NK-92 treated with Interleukin-12 subunit alpha and Interleukin-12 subunit beta, amount 100 ng/mL, for 24 hours (cell line): Measurements from ENCODE around the gene NR5A1.
A peak's percentile ranks its signal among the peaks of the same experiment; 100 is the strongest.

Experiments used
- DNase-seq: peaks from one replicate; lab custom pipeline; 2025; lab: John Stamatoyannopoulos, UW

Gene NR5A1

DNA sequence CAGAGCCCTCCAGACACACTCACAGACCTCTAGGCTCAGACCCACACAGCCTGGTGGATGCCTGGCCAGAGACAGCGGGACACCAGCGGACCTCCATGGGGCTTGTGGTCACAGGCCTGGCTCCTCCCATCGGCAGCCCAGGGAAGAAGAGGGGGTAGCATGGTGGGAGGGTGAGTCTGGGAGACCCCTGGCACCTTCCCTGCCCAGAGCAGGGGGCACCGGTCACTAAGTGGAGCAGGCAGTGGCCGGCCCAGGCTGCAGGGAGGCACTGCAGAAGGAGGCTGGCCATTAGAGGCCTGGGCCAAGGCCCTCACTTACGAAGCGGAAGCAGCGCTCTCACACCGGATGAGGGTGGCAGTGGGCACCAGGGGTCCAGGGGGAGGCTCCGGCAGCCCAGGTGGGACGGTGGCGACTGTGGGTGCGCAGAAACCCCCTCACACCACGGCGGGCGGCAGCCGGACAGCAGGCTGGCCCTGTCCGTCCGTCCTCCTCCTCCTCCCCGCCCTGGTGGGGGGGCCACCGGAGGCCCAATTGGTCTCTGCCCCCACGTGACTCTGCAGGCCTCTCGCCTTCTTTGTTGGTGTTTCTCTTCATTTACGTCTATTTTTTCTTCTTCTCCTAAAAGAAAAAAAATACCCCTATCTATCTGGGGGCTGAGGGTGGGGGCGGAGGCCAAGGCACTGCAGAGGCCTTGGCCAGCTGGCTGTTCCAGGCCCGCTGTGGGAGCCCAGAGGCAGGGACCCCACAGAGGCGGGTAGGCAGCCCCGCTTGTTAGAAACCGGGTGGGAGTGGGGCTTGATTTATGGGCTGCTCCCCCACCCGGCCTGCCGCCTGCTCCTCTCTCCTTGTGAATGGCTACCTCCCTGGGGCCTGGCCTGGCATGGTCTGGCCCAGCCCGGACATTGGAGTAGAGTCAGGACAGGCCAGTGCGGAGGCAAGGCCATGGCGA lies at the start of gene NR5A1:
Gene NR5A1, minus strand, starts transcription at position 469 of the 949 bp plus-strand sequence. CDS start 4,004 bp downstream, outside the sequence.
- no peak for DNase-seq

DNA sequence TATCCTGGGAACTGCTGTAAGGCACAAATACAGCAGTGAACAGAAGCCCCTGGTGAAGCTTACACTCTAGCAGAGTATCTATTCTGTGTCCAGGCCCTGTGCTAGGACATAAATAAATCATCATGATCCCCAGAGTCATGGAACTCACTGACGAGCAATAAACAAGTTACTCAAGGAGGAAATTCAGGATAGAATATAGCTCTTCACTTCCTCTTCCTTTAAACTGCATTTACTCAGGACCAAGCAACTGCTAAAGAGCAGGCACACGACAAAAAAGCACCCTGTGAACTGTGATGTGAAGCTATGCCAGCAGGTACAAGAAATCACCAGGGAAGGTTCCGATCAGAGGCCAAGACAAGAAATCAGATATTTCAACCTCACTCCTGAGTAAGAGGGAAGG lies 47.8 kb upstream of the NR5A1 start:
- DNase-seq, result no peak

DNA sequence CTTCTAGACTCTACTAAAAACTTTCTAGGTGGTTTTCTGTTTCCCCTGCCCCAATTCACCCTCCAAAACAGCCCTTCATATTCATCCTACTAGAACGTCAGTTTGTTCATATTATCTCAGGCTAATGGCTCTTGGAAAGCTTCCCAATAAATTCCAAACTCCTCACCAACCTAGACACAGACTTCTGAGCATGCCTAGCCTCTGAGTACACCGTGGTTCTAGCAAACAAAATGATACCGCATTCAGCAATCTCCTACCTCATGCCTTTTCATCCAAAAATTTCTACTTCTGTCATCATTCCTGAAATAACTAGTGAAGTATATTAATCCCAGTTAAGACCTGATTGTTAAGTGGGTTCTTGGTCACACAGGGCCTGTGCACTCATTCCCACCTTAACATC lies 46.5 kb upstream of the NR5A1 start:
- DNase-seq, result no peak

DNA sequence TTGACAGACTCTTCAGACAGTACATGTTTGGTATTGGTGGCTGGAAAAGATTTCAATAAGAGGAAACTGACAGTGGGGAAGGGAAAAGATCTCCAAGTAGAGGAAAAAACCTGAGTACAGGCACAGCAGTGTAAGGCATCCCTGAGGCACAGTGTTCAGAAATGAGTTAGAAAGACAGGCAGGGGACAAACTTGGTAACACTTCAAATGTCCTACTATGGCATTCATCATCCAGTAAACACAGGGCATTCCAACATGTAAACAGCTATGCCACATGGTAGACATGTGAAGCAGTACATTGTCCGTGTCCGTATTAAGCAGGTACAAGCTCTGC lies 45.0 kb upstream of the NR5A1 start:
- no peak for DNase-seq

DNA sequence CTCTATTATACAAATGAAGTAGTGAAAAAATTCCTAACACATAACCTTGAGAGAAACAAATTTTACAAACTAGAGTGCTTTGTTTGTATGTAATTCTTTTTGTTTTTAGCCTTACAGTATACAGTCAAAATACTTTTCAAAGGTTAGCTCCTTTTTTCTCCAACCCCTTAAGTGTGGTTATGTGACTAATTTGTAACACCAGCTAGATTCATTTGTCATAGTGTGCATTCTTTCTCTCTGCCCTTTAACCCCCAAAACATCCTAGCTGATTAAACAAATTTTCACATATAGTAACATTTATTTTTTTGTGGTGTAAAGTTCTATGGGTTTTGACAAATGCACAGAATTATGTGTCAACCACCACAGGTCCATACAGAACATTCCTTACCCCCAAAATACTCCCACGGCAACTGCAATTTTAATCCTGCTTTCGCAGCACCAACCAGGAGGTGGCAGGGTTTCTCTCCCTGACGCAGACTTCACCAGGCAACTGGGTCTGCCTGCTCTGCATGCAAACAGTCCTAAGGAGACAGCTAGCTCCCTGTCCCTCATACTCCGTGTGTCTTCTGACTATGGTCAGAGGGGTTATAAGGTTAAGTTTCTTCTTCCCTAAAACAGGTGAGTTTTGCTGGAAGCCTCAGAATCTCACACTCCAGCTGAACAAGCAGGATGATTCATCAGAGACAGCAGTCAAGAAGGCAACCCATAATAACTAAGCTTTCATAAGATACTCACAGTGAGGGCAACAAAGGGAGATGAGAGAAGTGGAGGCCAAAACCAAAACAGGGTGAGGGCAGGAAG lies 44.5 kb upstream of the NR5A1 start:
- peak; percentile 15 for DNase-seq

DNA sequence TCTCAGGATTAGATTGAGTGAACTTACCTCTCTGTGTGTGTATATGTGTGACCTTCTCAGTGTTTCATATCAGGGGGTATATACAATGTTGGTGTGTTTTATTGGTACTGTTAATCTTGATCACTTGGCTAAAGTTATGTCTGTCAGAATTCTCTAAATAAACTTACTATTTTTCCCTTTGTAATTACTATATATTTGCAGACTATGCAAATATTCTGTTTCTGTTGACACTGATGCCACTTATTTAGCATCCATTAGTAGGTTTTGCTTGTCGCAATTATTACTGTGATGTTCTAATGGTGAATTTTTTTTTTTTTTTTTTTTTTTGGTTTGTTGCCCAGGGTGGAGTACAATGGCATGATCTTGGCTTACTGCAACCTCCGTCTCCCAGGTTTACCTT lies 42.9 kb upstream of the NR5A1 start:
- DNase-seq, result no peak

DNA sequence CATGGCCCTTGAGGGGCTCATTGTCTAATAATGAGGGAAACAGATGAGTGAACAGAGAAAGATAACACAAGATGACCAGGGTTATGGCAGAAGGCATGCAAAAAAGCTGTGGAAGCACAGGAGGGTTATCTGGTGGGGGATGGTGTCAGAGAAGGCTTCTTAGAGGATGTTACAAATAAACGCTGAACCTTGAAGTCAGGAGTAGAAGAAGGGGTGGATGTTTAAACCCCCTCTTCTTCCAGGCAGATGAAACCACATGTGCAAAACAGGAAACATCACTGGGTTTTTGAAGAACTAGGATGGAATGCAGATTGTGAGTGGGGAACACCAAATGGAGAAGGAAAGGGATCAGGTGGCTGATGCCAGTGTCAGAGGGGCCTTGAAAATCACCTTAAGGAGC lies 41.8 kb upstream of the NR5A1 start:
- DNase-seq, result no peak

DNA sequence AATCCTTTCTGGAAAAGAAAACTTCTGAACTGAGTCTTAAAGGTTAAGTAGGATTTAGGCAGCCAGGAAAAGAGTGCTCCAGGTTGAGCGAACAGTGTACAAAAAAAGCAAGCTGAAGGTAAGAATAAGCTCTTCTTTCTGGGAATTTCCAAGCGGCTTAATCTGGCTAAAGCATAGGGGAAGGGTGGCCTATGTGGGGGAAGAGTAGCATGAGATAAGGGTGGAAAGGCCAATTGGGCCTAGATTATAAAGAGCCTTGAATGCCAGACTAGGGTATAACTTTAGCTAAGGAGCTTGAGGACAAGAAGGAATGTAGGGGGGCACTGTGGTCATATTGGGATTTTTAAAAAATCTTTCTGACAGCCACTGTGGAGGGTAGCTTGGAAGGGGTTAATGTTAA lies 37.3 kb upstream of the NR5A1 start:
- no peak for DNase-seq

DNA sequence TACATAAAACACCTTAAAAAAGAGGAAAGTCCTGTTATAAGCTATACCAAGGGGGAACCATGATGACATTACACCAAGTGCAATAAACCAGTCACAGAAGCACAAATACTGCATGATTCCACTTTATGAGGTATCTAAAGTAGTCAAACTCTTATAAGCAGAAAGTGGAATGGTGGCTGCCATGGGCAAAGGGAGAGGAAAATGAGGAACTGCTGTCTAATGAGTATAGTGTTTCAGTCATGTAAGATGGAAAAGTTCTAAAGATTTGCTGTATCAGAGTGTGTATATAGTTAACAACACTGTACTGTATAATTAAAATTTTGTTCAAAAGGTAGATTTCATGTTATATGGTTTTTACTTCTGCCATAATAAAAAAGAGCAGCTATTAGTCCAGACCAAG lies 34.6 kb upstream of the NR5A1 start:
- DNase-seq, result no peak

DNA sequence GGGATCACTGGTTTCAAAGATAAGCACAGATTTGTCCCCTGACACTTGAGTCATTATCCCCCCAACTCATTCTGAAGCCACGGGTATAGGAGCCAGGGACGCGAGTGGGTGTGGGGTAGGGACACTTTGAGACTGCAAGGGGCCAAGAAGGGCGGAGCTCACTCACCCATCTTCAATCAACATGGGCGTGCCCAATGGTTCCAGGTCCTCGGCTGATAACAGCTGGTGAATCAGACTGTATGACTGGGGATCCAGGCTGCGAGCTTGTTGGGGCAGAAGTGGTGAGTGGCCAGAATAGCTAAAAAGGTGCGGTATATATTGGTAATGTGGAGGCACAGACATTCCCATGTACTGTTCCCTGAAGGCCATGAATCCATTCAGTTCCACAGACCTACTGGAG lies 30.7 kb upstream of the NR5A1 start:
- DNase-seq, result no peak

DNA sequence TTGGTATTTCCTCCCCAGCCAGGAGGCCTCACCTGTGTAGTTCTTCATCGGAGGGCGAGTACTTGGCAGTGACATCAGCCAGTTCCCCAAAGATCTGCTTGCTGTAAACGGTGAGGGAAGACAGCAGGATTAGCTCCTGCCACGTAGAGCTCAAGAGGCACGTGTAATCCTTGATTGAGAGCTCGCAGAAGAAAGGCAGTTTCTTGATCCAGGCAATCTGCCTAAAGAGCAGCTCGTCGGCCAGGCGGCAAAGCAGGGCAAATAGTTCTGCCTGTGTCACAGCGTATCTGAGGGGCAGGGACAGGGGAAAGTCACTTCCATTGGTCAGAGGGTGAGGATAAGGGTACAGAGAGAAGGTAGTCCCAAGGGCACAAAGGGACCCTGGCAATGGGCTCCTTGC lies 28.6 kb upstream of the NR5A1 start:
- no peak for DNase-seq

DNA sequence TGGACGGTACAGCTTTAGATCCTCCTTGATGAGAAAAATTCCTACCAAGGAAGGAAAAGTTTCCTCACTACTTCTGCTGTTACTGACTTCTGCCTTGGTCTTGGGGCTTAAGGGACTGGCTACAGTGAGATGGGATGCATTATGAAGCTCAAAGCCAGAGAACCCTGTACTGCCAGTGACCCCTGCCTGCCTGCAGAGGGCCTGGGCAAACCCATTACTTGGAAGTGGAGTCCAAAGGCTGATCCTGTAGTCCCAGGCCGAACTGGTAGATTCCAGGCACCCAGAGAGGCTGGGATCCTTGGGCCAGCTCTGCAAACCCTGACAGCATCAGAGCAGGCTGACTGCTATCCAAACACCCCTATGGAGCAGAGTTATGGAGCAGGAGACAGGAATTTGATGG lies 25.7 kb upstream of the NR5A1 start:
- no peak for DNase-seq

DNA sequence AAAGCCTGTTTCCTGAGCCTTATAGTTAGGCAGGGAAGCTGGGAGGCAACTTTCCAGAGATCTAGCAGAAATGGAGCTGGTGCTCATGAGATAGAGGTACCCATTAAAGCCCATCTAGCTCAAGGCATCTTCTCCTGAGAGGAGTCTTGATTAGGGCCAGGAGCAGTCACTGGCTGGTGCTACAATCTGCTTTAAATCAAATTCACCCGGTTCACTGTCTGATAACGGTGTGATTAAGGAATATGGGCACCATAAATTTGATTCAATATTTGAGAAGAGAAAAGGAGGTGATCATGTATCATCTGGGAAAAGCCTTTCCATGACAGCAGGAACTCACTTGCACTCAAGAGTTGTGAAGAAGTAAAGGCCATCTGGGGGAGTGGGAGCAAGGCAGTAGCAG lies 23.9 kb upstream of the NR5A1 start:
- no peak for DNase-seq

DNA sequence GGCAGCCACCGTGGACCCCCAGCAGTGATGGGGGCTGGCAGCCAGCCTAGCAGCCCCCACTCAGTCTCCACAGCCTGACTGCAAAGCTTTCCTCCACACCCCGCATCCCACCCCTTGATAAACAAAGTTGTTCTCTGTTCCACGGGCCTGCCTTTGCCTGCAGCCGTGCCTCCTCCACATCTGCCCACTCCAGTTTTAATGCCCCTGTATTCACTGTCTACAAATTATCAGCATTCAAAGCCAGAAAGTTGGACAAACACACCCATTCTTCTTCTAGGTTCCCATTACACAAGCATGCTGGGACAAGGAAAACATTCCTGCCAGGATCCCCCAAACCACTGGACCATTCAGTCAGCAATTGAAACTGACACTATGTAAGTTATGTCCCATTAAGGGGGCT lies 23.0 kb upstream of the NR5A1 start:
- DNase-seq, result no peak

DNA sequence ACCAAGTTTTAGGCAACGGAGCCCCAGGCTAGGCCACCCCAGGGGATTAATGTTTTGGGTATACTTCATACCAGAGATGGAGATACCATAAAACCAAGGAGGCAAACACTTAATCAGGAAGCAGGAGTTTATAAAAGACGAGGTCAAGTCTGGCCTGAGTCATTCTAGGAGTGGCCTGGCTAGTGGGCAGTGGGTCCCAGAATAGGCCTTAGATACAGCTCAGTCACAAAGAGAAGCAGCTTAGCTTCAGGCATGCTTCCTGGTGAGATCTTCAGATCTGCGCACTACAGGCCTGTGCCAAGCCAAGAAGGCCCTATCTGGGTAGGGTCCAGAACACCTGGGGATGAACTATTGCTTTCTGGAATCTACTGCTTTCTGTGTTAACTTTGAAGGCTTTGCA lies 20.6 kb upstream of the NR5A1 start:
- no peak for DNase-seq

DNA sequence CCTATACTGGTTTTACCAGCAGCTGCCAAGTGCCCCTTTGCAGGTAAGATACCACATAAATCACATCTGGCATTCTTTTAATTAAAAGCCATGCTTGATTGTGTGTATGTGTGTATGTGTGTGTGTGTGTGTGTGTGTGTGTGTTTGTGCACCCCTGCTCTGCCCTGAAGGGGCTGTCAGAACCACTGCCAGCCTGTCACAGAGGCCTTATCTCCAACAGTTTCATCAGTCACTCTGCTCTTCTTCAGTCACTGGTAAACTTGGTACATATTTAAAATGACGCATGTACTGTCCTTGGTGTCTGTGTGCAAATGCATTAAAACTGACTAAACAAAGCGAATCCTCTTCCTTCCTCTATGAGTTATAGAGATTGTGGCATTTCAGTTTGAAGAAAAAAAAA lies 19.0 kb upstream of the NR5A1 start:
- DNase-seq, result no peak

DNA sequence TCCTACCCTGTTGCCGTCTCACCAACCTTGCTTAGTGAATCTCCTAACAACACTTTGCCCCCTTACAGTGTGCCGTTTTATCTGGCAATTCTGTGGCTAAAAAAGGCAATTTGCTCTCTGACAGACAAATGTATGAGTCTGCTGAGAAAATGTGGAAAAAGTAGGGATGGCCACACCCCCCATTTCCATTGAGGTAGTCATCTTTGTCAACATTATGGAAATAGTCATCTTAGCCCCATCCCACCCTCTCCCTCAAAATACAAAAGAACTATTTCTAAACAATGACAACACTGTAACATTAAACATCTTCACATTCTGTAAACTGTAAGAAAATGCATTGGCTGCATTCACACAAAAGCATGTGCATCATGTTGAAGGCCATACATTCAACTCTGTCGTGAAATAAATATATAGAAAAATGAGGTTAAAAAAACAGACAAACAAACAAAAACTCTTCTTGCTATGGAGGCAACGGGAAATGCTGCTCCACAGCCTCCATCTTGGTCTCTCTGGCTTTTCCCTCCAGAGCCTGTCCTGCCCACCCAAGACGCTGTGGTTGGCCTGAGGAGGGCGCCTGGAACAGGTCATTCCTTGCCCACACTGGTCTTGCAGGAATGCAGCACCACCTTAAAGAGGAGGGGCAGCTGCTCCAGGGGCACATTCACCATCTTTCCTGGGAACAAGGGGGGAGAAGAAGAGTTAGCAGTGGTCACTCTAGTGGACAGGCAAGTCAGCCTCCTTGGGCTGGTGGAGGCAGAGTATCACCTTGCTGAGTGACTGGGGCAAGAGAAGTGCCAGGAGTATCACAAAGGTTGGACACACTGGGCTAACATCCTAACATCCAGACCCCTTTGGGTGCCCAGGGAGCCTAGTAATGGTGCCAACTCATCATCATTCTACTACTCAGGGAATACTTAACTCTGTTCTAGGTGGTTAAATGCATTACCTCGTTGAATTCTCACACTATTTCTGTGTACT lies 15.2 kb upstream of the NR5A1 start:
- no peak for DNase-seq

DNA sequence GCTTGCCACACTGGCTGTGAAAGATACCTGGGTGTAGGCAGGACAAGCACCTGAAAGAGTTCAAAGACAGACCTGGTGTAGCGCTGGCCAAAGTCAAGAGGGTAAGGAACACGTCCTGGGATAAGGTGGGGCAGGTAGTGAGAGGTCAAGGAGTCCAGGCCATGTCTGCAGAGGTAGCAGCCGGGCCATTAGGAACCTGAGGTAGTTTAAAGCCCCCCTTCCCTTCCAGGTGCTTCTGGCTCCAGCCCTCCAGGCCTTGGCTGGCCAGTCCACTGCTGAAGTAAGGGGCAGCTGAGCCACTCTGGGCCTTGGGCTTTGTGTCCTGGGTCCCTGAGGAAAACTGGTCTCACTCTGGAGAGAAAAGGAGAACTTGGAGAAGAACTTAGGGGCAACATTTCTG lies 13.9 kb upstream of the NR5A1 start:
- DNase-seq, result no peak

DNA sequence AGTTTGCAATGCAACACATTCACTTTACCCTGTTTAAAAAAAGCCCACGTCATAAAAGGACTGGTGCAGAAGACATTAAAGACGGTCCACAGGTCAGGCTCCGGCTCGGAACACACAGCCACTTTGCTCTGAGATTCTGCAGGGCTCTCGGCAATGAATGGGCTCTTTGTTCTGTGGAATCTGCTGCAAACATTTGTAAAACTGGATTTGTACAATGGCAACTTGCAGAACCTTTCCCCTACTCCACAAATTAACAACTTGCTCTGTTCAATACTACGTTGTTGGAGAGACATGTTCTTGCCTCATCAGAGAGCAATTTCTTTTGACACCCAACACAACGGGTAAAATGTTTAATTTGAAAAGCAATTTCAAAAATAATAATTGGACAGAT lies 13.0 kb upstream of the NR5A1 start:
- DNase-seq, result no peak

DNA sequence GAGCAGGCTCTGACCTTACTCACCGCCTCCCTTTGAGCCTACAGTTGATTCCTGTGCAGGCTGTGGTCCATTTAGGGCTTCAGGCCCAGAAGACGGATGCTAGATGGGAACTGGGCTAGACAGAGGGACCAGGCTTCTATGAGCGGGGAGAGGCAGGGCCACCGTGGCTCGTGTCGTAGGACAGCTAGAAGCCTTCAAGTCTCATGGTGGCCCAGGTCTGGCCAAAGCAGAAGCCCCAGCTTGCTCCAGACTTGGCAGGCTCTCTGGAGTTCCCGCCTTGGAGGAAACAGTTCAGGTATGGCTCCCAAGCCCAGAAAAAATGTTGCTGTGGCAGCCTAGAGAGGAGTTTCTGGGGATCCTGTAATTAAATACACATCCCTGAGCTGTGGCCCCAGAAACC lies 10.9 kb upstream of the NR5A1 start:
- DNase-seq, result no peak

DNA sequence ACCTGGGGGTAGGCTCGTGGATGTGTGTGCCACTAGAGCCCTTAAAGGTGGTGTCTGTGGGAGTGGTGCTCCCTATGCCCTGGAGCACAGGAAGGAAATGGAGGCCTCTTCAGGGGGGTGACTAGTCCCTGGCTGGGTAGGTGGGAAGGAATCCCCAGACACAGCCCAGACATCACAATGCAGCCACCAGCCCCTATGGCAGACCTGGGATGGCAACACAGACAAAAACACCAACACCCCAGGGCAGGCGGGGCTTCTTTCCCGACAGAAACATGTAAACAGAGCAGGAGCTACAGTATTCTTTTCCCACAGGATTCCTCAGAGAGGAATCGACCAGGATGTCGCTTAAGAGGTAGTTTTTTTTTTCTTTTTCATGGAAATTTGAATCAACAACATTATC lies 10.4 kb upstream of the NR5A1 start:
- DNase-seq, result no peak

DNA sequence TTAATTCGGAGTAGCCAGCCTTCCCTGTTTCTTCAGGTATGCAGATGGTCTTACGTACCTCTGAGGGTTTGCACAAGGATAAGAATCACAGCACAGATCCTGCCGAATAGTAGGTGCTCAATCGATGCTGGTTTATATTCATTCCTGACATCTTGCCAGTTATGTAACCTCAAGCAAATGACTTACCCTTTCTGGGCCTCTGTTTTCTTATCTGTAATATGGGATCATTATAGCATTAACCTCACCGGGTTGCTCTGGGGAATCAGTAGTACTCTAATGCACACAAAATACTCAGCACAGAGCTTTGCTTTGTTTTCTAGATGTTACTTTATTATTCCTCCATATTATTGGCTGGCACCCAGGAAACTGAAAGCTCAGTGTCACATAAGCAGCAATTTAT lies 7.7 kb upstream of the NR5A1 start:
- DNase-seq, result no peak
